ENCODE data around the gene TGFB2.

DNA sequence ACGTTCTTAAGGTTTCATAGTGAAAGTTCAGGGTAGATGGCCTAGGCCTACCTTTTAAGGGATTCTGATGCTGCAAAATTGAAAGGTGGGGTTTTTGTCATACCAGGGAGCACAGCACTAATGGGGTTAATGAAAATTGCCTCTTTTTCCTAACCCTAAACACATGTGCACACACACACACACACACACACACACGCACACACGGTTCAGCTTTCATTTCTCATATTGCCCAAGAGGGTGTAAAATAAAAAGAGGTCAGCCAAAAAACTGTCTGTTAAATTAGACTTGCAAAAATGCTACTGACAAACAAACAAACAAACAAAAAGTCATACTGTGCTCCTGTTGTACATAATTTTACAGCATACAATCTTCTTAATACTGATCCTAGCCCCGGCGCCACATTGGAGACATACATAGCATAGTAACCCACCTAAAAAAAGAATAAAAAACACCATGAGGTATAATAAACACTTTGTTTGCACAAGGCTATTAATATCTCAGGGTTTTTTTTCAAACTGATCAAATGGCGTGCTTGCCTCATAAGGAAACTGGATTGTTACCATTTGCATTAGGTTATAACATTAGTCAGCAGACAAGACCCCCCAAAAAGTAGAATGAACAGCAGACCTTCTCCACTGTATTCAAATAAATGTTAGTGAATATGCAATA lies 69.1 kb downstream of the TGFB2 start:
- TF ChIP-seq, protein P1, sequence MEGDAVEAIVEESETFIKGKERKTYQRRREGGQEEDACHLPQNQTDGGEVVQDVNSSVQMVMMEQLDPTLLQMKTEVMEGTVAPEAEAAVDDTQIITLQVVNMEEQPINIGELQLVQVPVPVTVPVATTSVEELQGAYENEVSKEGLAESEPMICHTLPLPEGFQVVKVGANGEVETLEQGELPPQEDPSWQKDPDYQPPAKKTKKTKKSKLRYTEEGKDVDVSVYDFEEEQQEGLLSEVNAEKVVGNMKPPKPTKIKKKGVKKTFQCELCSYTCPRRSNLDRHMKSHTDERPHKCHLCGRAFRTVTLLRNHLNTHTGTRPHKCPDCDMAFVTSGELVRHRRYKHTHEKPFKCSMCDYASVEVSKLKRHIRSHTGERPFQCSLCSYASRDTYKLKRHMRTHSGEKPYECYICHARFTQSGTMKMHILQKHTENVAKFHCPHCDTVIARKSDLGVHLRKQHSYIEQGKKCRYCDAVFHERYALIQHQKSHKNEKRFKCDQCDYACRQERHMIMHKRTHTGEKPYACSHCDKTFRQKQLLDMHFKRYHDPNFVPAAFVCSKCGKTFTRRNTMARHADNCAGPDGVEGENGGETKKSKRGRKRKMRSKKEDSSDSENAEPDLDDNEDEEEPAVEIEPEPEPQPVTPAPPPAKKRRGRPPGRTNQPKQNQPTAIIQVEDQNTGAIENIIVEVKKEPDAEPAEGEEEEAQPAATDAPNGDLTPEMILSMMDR (IDR thresholded peaks at IDR 0.05): no peak
- TF ChIP-seq POLR2AphosphoS5 (IDR thresholded peaks at IDR 0.05) (no peak), POLR2A (IDR thresholded peaks at IDR 0.05) (no peak)

All from sigmoid colon (tissue), 4 donors.